Thoracic aorta (tissue), 2 donors: ENCODE measurements around the gene GALNT10. TPM values are rescaled to one million over a fixed set of nuclear protein-coding genes. Genes with fewer than 3 reads are reported as not detected.

Experiments used
- ATAC-seq: fragments of 150-250 bp; one replicate; pipeline ENCODE4 v1.8.0; 2017; ENCODE audit warnings: low read depth; ENCODE audit not compliant: insufficient number of reproducible peaks, low FRiP score
- DNase-seq: peaks from one replicate; pipeline ENCODE4 v3.0.0-alpha.2; 2020; ENCODE audit warnings: low spot score
- H3K27ac ChIP-seq, 2 donors: fragments of 200-600 bp; sonication (generic); 1 replicate in 1 of 2; 2 replicates in 1 of 2; pipeline ENCODE4 v1.5.1; 2016; ENCODE audit warnings: mild to moderate bottlenecking in 2 of 2, moderate library complexity in 2 of 2
- H3K27me3 ChIP-seq: fragments of 200-600 bp; sonication (generic); replicated peaks from 2 replicates; pipeline ENCODE4 v1.6.0; 2016; ENCODE audit warnings: mild to moderate bottlenecking; ENCODE audit not compliant: insufficient read depth
- H3K36me3 ChIP-seq: fragments of 200-600 bp; sonication (generic); one replicate; pipeline ENCODE4 v1.5.1; 2016
- H3K4me1 ChIP-seq, 2 donors: fragments of 200-600 bp; sonication (generic); 1 replicate in 1 of 2; 2 replicates in 1 of 2; pipeline versions ENCODE4 v1.5.1 to v1.6.0; 2016; ENCODE audit warnings: low read depth in 2 of 2, mild to moderate bottlenecking in 1 of 2; ENCODE audit not compliant: control insufficient read depth in 1 of 2
- H3K4me3 ChIP-seq: fragments of 200-600 bp; sonication (generic); 2 replicates; pipeline ENCODE4 v1.5.1; 2016; ENCODE audit warnings: mild to moderate bottlenecking
- H3K9me3 ChIP-seq: fragments of 200-600 bp; sonication (generic); 2 replicates; pipeline ENCODE4 v1.5.1; 2016
- CTCF ChIP-seq: fragments of 200-600 bp; sonication (generic); IDR thresholded peaks from one replicate; pipeline ENCODE4 v1.5.1; 2019; ENCODE audit warnings: antibody characterized with exemption
- total RNA-seq, 2 donors: library from RNA; depleted of rRNA; stranded (reverse); fragments of >200 nt; gene quantifications; one replicate each; pipeline versions ENCODE4 v1.1.0 to v1.2.3, GENCODE V29; 2016

Gene GALNT10
- total RNA-seq, 2 donors from 2014 or later: 43.0 to 52.7 TPM

- peaks cover 10 to 12% of the 10 kb centered on the region in 2 donors for H3K4me1 ChIP-seq
- no peak overlapping the region for H3K4me3 ChIP-seq
- peaks cover 4% of the 10 kb centered on the region for H3K36me3 ChIP-seq
- ATAC-seq (no peak), DNase-seq (no peak)
- no peak overlapping the region for H3K27ac ChIP-seq
- no peak for TF ChIP-seq CTCF
- H3K9me3 ChIP-seq: no peaks in the 10 kb centered on the region
- H3K27me3 ChIP-seq: no peaks in the 10 kb centered on the region
Observed at GRCh38 chr5:154200221-154200620, 9.7 kb downstream of the GALNT10 start.

GRCh38 chr5:154201108-154201769 lies 10.7 kb downstream of the GALNT10 start:
- DNase-seq (no peak), ATAC-seq (no peak)
- no peak overlapping the region for H3K4me3 ChIP-seq
- no peaks in the 10 kb centered on the region for H3K27me3 ChIP-seq
- TF ChIP-seq CTCF: no peak
- H3K4me1 ChIP-seq: peaks cover 10 to 12% of the 10 kb centered on the region in 2 donors
- no peak overlapping the region for H3K27ac ChIP-seq
- peaks cover 4% of the 10 kb centered on the region for H3K36me3 ChIP-seq
- H3K9me3 ChIP-seq: no peaks in the 10 kb centered on the region

GRCh38 chr5:154202379-154203260 lies 12.1 kb downstream of the GALNT10 start:
- H3K4me3 ChIP-seq: no peak overlapping the region
- DNase-seq (no peak), ATAC-seq (no peak)
- no peak overlapping the region for H3K27ac ChIP-seq
- peaks cover 4% of the 10 kb centered on the region for H3K36me3 ChIP-seq
- peaks cover 0 to 2% of the 10 kb centered on the region in 2 donors for H3K4me1 ChIP-seq
- H3K9me3 ChIP-seq: no peaks in the 10 kb centered on the region
- TF ChIP-seq CTCF: no peak
- no peaks in the 10 kb centered on the region for H3K27me3 ChIP-seq

- DNase-seq: no peak
- H3K27ac ChIP-seq: no peak overlapping the region
- no peak overlapping the region for H3K4me3 ChIP-seq
- no peaks in the 10 kb centered on the region for H3K4me1 ChIP-seq
- peaks cover under 1% of the 10 kb centered on the region for H3K36me3 ChIP-seq
- H3K9me3 ChIP-seq: peaks cover 4% of the 10 kb centered on the region
- ATAC-seq: no peak
- TF ChIP-seq CTCF: no peak
- no peaks in the 10 kb centered on the region for H3K27me3 ChIP-seq
Observed at GRCh38 chr5:154203798-154204578, 13.5 kb downstream of the GALNT10 start.
